ENCODE results near the gene MFGE8.

- TF ChIP-seq ZNF70 (CRISPR knock-in tag; IDR thresholded peaks at IDR 0.05) (no peak), CREB5 (CRISPR knock-in tag; IDR thresholded peaks at IDR 0.05; ENCODE audit: low read depth) (no peak), PATZ1 (CRISPR knock-in tag; IDR thresholded peaks at IDR 0.05; ENCODE audit: borderline replicate concordance) (no peak), GLIS3 (CRISPR knock-in tag; IDR thresholded peaks at IDR 0.05) (no peak), ARNTL (CRISPR knock-in tag; IDR thresholded peaks at IDR 0.05; ENCODE audit: borderline replicate concordance, low read depth) (no peak), ZFP3 (CRISPR knock-in tag; IDR thresholded peaks at IDR 0.05) (no peak), ISL1 (CRISPR knock-in tag; IDR thresholded peaks at IDR 0.05) (no peak), SNAI2 (CRISPR knock-in tag; IDR thresholded peaks at IDR 0.05) (no peak), TCF4 (CRISPR knock-in tag; IDR thresholded peaks at IDR 0.05; ENCODE audit: borderline replicate concordance) (no peak), RARB (CRISPR knock-in tag; IDR thresholded peaks at IDR 0.05) (no peak), TOX (CRISPR knock-in tag; IDR thresholded peaks at IDR 0.05; ENCODE audit: borderline replicate concordance) (no peak), POU6F1 (CRISPR knock-in tag; IDR thresholded peaks at IDR 0.05; ENCODE audit: borderline replicate concordance, low read depth) (no peak), BACH2 (CRISPR knock-in tag; IDR thresholded peaks at IDR 0.05; ENCODE audit: borderline replicate concordance) (no peak)
These were observed 6.6 kb downstream of the MFGE8 start for GRCh38 chr15:88906551-88906950.

Data from SK-N-SH treated with all-trans-retinoic acid at 6 μM for 48 hours (cell line).